Measurements from ENCODE around the gene ZSCAN32. TPM values are rescaled to one million over a fixed set of nuclear protein-coding genes. Genes with fewer than 3 reads are reported as not detected.
A peak's percentile ranks its signal among the peaks of the same experiment; 100 is the strongest.

The ZSCAN32 gene
- total RNA-seq (16.3 TPM), polyA plus RNA-seq (ENCODE audit: insufficient read depth, low read depth, low replicate concordance) (9.8 TPM)
- long read RNA-seq, donor 1, partial matches to known transcripts: 0 of 6 reads
- long read RNA-seq, donor 1, other reads (novel, unspliced or antisense): 0 of 6 reads
- long read RNA-seq, donor 2, partial matches to known transcripts: 0 of 6 reads
- long read RNA-seq, donor 2, other reads (novel, unspliced or antisense): 0 of 6 reads
- long read RNA-seq, donor 3, transcript ZSCAN32-206 (1 exons, 1,977 nt): major isoform, 6 of 6 reads
- long read RNA-seq, donor 3, partial matches to known transcripts: 0 of 6 reads
- long read RNA-seq, donor 3, other reads (novel, unspliced or antisense): 0 of 6 reads
- long read RNA-seq, donor 4, partial matches to known transcripts: 0 of 5 reads
- long read RNA-seq, donor 4, other reads (novel, unspliced or antisense): 0 of 5 reads
- long read RNA-seq, donor 5: 0 reads
- long read RNA-seq, donor 6, transcript ZSCAN32-206 (1 exons, 1,977 nt): major isoform, 6 of 6 reads
- long read RNA-seq, donor 6, partial matches to known transcripts: 0 of 6 reads
- long read RNA-seq, donor 6, other reads (novel, unspliced or antisense): 0 of 6 reads
- long read RNA-seq, donor 7, partial matches to known transcripts: 1 of 9 reads
- long read RNA-seq, donor 7, other reads (novel, unspliced or antisense): 3 of 9 reads
- long read RNA-seq, donor 8, partial matches to known transcripts: 0 of 4 reads
- long read RNA-seq, donor 8, other reads (novel, unspliced or antisense): 0 of 4 reads
- long read RNA-seq, donor 9, partial matches to known transcripts: 0 of 1 reads
- long read RNA-seq, donor 9, other reads (novel, unspliced or antisense): 0 of 1 reads
- long read RNA-seq, donor 10, transcript ZSCAN32-206 (1 exons, 1,977 nt): major isoform, 5 of 6 reads
- long read RNA-seq, donor 10, partial matches to known transcripts: 0 of 6 reads
- long read RNA-seq, donor 10, other reads (novel, unspliced or antisense): 0 of 6 reads

DNA sequence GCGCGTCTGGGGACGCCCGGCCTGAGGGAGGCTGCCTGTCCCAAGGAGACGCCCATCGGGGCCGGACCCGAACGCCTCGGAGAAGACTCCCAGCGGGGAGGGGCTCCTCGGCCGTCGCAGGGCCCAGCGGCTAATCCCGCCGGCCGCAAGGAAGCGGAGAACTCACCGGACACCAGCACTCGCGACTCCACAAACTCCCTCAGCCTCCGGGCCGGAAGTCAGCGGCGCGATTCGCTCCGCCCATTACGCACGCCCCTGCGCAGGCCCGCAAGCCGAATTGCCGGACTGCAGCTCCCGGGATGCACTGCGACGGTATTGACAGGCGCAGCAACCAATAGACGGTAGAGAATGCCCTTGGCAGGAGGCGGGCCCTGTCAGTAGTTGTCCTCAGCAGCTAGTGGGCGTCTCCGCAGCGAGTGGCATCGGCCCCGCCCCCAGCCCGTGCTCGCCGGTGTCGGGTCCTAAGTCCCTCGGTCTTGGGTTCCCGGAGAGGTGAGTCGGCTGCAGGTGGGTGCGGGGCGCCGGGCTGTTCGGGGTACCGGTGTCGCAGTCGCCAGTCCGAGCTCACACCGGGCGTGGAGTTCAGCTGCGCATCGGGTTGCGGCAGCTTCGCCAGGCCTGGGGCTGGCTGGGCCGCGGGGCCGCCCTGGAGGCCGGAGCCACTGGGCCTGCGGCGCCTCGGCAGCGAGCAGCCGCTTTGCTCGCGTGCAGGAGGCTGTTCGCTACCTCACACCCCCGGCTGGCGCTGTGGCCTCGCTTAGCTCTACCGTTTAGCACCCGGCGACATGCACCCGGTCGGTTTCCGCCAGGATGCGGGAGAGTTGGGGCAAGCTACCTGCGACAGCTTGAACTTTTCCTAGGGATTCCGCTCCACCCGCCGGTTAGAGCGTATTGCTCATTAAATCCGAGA, at the start of gene ZSCAN32, which contains the start of gene ZNF174:
Gene ZSCAN32 (minus strand): TSS at position 226 of the 910 bp plus-strand sequence. CDS start 3,447 bp downstream, outside the sequence.
Gene ZNF174 (plus strand): TSS at position 437 of the 910 bp plus-strand sequence. CDS start 790 bp downstream, outside the sequence.
- DNase-seq (peak; percentile 99 to 100 (median 100)), FAIRE-seq (peak; percentile 50)
- Histone ChIP-seq H3K4me1 (ENCODE audit: control insufficient read depth in 2 of 3, insufficient read depth in 2 of 3, low read depth in 1 of 3, low read length in 3 of 3) (peaks cover 2 to 11% (median 9%) of the 10 kb centered on the region in 3 donors), H3K27me3 (ENCODE audit: control insufficient read depth, insufficient read depth, low read length) (no peaks in the 10 kb centered on the region), H3K9ac (ENCODE audit: low read length in 3 of 3) (peak within 1 kb of the TSS; percentile 76 to 91 (median 81)), H3K36me3 (ENCODE audit: control insufficient read depth in 2 of 3, insufficient read depth in 3 of 3, low read length in 3 of 3) (peaks cover 11 to 30% (median 30%) of the 10 kb centered on the region in 3 donors), H3K4me3 (ENCODE audit: low read length in 3 of 3) (peak within 1 kb of the TSS; percentile 82 to 94 (median 93)), H3K9me3 (ENCODE audit: control insufficient read depth in 2 of 3, insufficient read depth in 1 of 3, low read length in 3 of 3) (peaks cover 9 to 30% (median 9%) of the 10 kb centered on the region in 3 donors), H3K27ac (ENCODE audit: low read depth in 2 of 2, low read length in 2 of 2) (peak within 1 kb of the TSS; percentile 58 to 77)
- intact Hi-C loops (cut with DNase I): no loop called here
- TF ChIP-seq, protein P1, sequence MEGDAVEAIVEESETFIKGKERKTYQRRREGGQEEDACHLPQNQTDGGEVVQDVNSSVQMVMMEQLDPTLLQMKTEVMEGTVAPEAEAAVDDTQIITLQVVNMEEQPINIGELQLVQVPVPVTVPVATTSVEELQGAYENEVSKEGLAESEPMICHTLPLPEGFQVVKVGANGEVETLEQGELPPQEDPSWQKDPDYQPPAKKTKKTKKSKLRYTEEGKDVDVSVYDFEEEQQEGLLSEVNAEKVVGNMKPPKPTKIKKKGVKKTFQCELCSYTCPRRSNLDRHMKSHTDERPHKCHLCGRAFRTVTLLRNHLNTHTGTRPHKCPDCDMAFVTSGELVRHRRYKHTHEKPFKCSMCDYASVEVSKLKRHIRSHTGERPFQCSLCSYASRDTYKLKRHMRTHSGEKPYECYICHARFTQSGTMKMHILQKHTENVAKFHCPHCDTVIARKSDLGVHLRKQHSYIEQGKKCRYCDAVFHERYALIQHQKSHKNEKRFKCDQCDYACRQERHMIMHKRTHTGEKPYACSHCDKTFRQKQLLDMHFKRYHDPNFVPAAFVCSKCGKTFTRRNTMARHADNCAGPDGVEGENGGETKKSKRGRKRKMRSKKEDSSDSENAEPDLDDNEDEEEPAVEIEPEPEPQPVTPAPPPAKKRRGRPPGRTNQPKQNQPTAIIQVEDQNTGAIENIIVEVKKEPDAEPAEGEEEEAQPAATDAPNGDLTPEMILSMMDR (IDR thresholded peaks at IDR 0.05; ENCODE audit: borderline replicate concordance, extremely low read depth, insufficient read depth): no peak

DNA sequence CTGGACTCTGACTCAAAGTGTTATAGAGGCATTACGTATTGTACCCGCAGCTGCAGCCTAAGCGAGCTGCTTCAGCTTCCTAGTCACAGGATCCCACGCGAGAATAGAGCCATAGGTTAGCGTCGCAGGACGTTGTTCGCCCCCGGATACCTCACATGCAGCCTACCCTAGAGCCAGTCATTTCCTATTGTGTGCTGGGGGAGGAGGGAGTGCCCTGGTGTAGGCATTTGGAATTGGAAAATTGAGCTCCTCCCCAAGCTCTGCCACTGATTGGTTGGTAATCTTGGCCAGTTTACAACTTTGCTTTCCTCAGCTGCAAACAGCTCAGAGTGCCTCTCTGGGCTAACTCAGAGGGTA, 43.2 kb upstream of the ZSCAN32 start:
- DNase-seq (peak in 1 of 5 donors; percentile 29), FAIRE-seq (no peak)
- H3K9ac ChIP-seq (ENCODE audit: low read length in 3 of 3): peak overlapping the region; percentile 58 to 89 (median 87)
- H3K4me1 ChIP-seq (ENCODE audit: control insufficient read depth in 2 of 3, insufficient read depth in 2 of 3, low read depth in 1 of 3, low read length in 3 of 3): peaks cover 0 to 6% (median 2%) of the 10 kb centered on the region in 3 donors
- peaks cover 3% of the 10 kb centered on the region in 3 donors for H3K36me3 ChIP-seq (ENCODE audit: control insufficient read depth in 2 of 3, insufficient read depth in 3 of 3, low read length in 3 of 3)
- H3K27me3 ChIP-seq (ENCODE audit: control insufficient read depth, insufficient read depth, low read length): no peaks in the 10 kb centered on the region
- intact Hi-C loops (cut with DNase I): no loop called here
- peak overlapping the region; percentile 73 to 98 (median 90) for H3K4me3 ChIP-seq (ENCODE audit: low read length in 3 of 3)
- peak overlapping the region; percentile 80 to 86 for H3K27ac ChIP-seq (ENCODE audit: low read depth in 2 of 2, low read length in 2 of 2)
- TF ChIP-seq, protein P1 (IDR thresholded peaks at IDR 0.05; ENCODE audit: borderline replicate concordance, extremely low read depth, insufficient read depth): no peak
- peaks cover 0 to 5% (median 0%) of the 10 kb centered on the region in 3 donors for H3K9me3 ChIP-seq (ENCODE audit: control insufficient read depth in 2 of 3, insufficient read depth in 1 of 3, low read length in 3 of 3)

All from kidney (tissue), 22 donors.